HG03460 (cell line): ENCODE results near the gene SPRR2D.
"Not testable (repeated sequence)": the region's sequence is repeated elsewhere in the genome, so short reads cannot be mapped to it uniquely, and the experiment has no call there.

Experiments used
- ATAC-seq: cut with Tn5 transposase; IDR thresholded peaks from one replicate; pipeline ENCODE4 v1.9.1; 2021; ENCODE audit not compliant: unreplicated experiment

Gene SPRR2D

DNA sequence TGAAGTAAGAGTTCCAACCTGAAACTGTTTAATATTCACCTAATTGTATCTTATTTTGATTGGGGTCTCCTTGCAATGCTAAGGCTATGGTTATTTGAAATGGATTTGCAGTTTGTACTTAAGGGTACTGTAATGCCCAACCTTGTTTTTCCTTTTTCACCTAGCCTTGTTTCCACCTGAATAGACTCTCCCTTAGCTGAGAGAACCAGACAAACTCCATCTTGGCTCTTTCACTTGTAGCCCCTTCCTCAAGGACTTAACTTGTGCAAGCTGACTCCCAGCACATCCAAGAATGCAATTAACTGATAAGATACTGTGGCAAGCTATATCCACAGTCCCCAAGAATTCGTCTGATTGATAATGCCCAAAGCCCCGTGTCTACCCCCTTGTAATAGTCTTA is 19.1 kb downstream of the SPRR2D start:
- not testable (repeated sequence) for ATAC-seq

DNA sequence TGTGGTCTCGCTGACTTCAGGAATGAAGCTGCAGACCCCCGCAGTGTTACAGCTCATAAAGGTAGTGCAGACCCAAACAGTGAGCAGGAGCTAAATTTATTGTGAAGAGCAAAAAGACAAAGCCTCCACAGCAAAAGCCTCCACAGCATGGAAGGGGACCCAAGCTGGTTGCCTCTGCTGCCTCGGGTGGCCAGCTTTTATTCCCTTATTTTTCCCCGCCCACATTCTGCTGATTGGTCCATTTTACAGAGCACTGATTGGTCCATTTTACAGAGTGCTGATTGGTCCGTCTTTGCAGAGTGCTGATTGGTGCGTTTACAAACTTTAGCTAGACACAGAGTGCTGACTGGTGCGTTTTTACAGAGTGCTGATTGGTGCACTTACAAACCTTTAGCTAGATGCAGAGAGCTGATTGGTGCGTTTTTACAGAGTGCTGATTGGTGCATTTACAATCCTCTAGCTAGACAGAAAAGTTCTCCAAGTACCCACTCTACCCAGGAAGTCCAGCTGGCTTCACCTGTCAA is 29.6 kb downstream of the SPRR2D start:
- ATAC-seq, result not testable (repeated sequence)

GRCh38 chr1:153001382-153001781 is 39.5 kb downstream of the SPRR2D start, which contains the start of gene SPRR3:
Gene SPRR3, plus strand, starts transcription at chr1:153001749. Its CDS starts 1,272 bp downstream, at chr1:153003021.
- ATAC-seq, result no peak

GRCh38 chr1:153000294-153000693 is 40.6 kb downstream of the SPRR2D start:
- no peak for ATAC-seq

- ATAC-seq, result no peak
Observed at GRCh38 chr1:152999818-153000217, 41.1 kb downstream of the SPRR2D start.

DNA sequence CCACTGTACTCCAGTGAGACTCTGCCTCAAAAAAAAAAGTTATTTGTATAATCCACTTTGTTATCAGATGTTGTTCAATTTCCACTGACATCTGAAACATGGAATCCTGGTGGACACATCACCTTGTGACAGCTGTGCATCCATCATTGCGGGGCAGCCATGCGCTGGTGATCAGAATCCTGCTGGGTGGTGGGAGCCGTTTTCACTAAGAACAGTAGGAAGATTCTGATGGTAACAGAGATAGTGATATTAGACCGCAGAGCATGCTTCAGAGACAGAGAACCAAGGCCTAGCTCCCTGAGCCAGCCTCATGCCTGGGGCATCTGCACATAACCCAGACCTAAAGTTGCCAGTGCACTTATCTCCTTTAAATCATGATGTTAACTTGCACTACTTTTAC is 42.4 kb downstream of the SPRR2D start:
- ATAC-seq, result no peak

DNA sequence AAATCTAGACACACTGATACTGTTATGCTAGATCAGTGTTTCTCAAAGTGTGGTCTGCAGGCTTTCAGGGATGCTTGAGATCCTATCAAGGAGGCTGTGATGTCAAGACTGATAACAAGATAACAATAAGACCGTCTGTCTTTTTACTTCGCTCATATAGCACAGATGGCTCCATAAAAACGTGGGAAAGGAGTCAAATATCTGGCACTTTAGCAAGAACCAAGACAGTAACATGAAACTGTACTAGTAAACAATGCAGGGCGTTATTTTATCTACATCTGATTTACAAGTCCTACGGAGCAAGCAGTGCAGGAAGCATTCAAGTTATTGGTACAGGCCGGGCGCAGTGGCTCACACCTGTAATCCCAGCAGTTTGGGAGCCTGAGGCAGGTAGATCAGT is 43.0 kb downstream of the SPRR2D start:
- ATAC-seq, result no peak

GRCh38 chr1:152996633-152997400 is 44.1 kb downstream of the SPRR2D start:
- ATAC-seq, result no peak

- ATAC-seq, result no peak
Observed at GRCh38 chr1:152995842-152996241, 45.1 kb downstream of the SPRR2D start.

DNA sequence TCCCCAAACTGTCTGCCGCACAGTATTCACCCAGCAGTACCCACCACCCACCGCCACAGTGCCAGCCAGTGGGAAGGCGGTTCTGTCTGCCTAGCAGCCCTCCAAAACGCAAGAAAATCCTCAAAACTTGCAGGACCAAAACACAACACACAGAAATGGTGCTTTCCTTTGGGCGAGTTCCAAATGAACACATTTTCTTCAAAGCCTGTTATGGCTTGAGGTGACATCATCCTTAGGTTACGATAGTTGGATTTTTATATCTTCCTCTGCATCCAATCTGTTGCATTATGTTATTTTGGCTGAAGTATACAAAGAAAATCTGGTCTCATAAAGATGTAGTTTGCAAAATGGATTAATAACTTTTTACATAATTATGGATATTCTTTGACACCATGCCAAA is 47.7 kb downstream of the SPRR2D start:
- ATAC-seq, result no peak
